RWPE2 (cell line): ENCODE measurements around the gene IL15.

Experiments
- ATAC-seq: fragments of 200-7000 bp; cut with Tn5 transposase; 3 replicates; pipeline ENCODE4 v1.9.1; 2021; ENCODE audit warnings: low read depth
- DNase-seq: peaks from one replicate; pipeline ENCODE4 v3.0.0-alpha.2; 2020; ENCODE audit warnings: low spot score
- H3K27ac ChIP-seq: fragments of 450-650 bp; 2 replicates; pipeline ENCODE4 v1.5.1; 2017; ENCODE audit warnings: mild to moderate bottlenecking; ENCODE audit not compliant: poor library complexity, severe bottlenecking
- H3K27me3 ChIP-seq: fragments of 250-450 bp; sonication (Bioruptor Pico); 2 replicates; pipeline ENCODE4 v1.5.1; 2021; ENCODE audit warnings: mild to moderate bottlenecking, moderate library complexity; ENCODE audit not compliant: insufficient read depth, poor library complexity, severe bottlenecking
- H3K36me3 ChIP-seq: fragments of 250-450 bp; sonication (Bioruptor Pico); 2 replicates; pipeline ENCODE4 v1.5.1; 2020; ENCODE audit warnings: low read depth, mild to moderate bottlenecking, moderate library complexity
- H3K4me1 ChIP-seq: fragments of 250-450 bp; sonication (Bioruptor Pico); 2 replicates; pipeline ENCODE4 v1.5.1; 2021; ENCODE audit warnings: mild to moderate bottlenecking, moderate library complexity; ENCODE audit not compliant: insufficient read depth, poor library complexity, severe bottlenecking
- H3K4me3 ChIP-seq: fragments of 250-450 bp; sonication (Bioruptor Pico); 2 replicates; pipeline ENCODE4 v1.5.1; 2021; ENCODE audit warnings: mild to moderate bottlenecking, moderate library complexity; ENCODE audit not compliant: severe bottlenecking
- H3K9me3 ChIP-seq: fragments of 250-450 bp; sonication (Bioruptor Pico); 2 replicates; pipeline ENCODE4 v1.5.1; 2021; ENCODE audit warnings: mild to moderate bottlenecking, moderate library complexity; ENCODE audit not compliant: severe bottlenecking
- CTCF ChIP-seq: fragments of 450-650 bp; IDR thresholded peaks from one replicate; pipeline ENCODE4 v1.5.1; 2017; ENCODE audit warnings: mild to moderate bottlenecking, moderate library complexity; ENCODE audit not compliant: poor library complexity, severe bottlenecking

IL15 gene

GRCh38 chr4:141643557-141643956, 7.2 kb downstream of the IL15 start:
- DNase-seq (no peak), ATAC-seq (peak; percentile 95)
- no peaks in the 10 kb centered on the region for H3K36me3 ChIP-seq
- peak overlapping the region; percentile 86 for H3K27ac ChIP-seq
- H3K4me1 ChIP-seq, result peaks cover 36% of the 10 kb centered on the region
- H3K4me3 ChIP-seq, result no peak overlapping the region
- H3K9me3 ChIP-seq, result no peaks in the 10 kb centered on the region
- no peak for TF ChIP-seq CTCF
- no peaks in the 10 kb centered on the region for H3K27me3 ChIP-seq

- H3K4me3 ChIP-seq, result no peak overlapping the region
- peak overlapping the region; percentile 23 for H3K27ac ChIP-seq
- peak; percentile 51; the same call in 2 of the 3 replicates for ATAC-seq
- no peaks in the 10 kb centered on the region for H3K36me3 ChIP-seq
- no peaks in the 10 kb centered on the region for H3K9me3 ChIP-seq
- peaks cover 36% of the 10 kb centered on the region for H3K4me1 ChIP-seq
- DNase-seq, result no peak
- no peak for TF ChIP-seq CTCF
- H3K27me3 ChIP-seq, result no peaks in the 10 kb centered on the region
These were observed 9.4 kb downstream of the IL15 start for GRCh38 chr4:141645611-141646340.

DNA sequence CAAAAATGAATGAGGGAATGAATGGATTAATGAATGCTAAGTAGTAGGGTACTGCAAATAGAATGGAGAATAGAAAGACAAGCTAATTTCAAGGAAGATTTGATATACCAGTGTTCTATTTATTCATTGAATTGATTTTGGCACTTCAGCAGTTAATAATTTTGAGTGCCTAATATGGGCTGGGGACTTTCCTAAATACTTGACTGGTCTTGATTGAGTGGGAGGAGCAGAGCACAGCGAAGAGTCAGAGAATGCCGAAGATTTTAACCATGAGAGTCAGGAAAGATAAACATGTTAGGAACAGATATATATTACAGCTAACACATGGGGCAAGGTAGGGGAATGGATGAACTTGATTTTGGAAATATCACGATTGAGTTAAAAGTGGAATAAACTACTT, 10.6 kb downstream of the IL15 start:
- no peaks in the 10 kb centered on the region for H3K36me3 ChIP-seq
- H3K27ac ChIP-seq, result no peak overlapping the region
- H3K4me1 ChIP-seq, result peaks cover 35% of the 10 kb centered on the region
- H3K9me3 ChIP-seq, result no peaks in the 10 kb centered on the region
- no peaks in the 10 kb centered on the region for H3K27me3 ChIP-seq
- no peak for TF ChIP-seq CTCF
- DNase-seq (no peak), ATAC-seq (no peak)
- H3K4me3 ChIP-seq, result no peak overlapping the region

- no peak for TF ChIP-seq CTCF
- no peaks in the 10 kb centered on the region for H3K36me3 ChIP-seq
- no peak overlapping the region for H3K4me3 ChIP-seq
- no peaks in the 10 kb centered on the region for H3K27me3 ChIP-seq
- no peak for ATAC-seq
- H3K4me1 ChIP-seq, result peaks cover 25% of the 10 kb centered on the region
- no peaks in the 10 kb centered on the region for H3K9me3 ChIP-seq
- DNase-seq, result no peak
- no peak overlapping the region for H3K27ac ChIP-seq
These were observed 11.6 kb downstream of the IL15 start for GRCh38 chr4:141647966-141648365.

DNA sequence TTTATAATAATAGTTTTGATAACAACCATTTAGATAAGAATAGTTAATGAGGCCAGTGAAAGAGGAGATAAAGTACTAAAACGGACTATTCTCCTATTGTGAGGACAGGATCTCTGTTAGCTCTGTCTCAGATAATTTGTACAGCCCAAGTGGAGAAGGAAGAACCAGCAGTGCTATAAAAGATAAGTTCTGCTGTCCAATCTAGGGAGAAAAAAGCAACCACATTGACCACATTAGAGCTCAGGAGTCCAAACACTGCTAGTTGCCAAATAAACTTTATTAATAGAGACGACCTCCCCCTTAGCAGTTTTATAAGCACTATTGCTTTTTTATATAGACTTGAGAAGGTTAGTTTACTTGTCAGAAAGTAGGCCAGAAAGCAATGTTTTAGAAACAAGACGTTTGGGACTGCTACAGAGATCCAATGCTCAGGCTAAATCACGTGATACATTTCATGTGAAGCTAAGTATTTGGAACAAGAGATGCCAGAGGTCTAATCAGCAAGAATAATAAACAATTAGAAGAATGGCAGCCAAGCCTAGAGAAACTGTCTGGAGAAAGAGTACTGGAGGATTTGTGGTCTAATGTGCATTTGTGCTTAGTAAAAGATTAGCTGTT, 15.9 kb downstream of the IL15 start:
- ATAC-seq, result no peak
- Histone ChIP-seq H3K4me1 (no peaks in the 10 kb centered on the region), H3K9me3 (no peaks in the 10 kb centered on the region), H3K4me3 (no peak overlapping the region), H3K27me3 (no peaks in the 10 kb centered on the region), H3K36me3 (no peaks in the 10 kb centered on the region), H3K27ac (no peak overlapping the region)
- TF ChIP-seq CTCF, result no peak
- no peak for DNase-seq
